GM12878 (cell line): ENCODE measurements around the gene LYSMD2.

Experiments
- CHD2 ChIP-seq: IDR thresholded peaks from 2 replicates; pipeline ENCODE4 v1.6.1; 2011; ENCODE audit warnings: low read depth, low read length, improper control_type of control experiment, borderline replicate concordance
- CREB1 ChIP-seq: IDR thresholded peaks from 2 replicates; pipeline ENCODE4 v1.6.1; 2012; ENCODE audit warnings: low read depth, mild to moderate bottlenecking, inconsistent platforms
- CTCF ChIP-seq, 3 experiments: IDR thresholded peaks in 2 of 3; conservative IDR thresholded peaks in 1 of 3; 2 replicates each; pipeline ENCODE4 v1.5.1; 2011; ENCODE audit warnings: low read depth in 3 of 3, low read length in 3 of 3, mild to moderate bottlenecking in 3 of 3, control low read depth in 2 of 3, moderate library complexity in 2 of 3, inconsistent platforms in 1 of 3, mixed read lengths in 1 of 3; ENCODE audit not compliant: control insufficient read depth in 2 of 3, insufficient read depth in 1 of 3; ENCODE audit errors: extremely low read depth in 1 of 3
- EZH2 ChIP-seq: IDR thresholded peaks from 2 replicates; pipeline ENCODE4 v1.6.1; 2012; ENCODE audit warnings: low read depth, mild to moderate bottlenecking, control low read depth, inconsistent platforms, low read length, borderline replicate concordance; ENCODE audit not compliant: control insufficient read depth
- FOS ChIP-seq: IDR thresholded peaks from 3 replicates; pipeline ENCODE4 v1.6.1; 2011; ENCODE audit warnings: borderline replicate concordance; ENCODE audit not compliant: insufficient read length; ENCODE audit errors: extremely low read depth
- MYC ChIP-seq: IDR thresholded peaks from 2 replicates; pipeline ENCODE4 v1.6.1; 2011; ENCODE audit warnings: mild to moderate bottlenecking, low read length, moderate library complexity, inconsistent platforms; ENCODE audit not compliant: insufficient read depth, insufficient replicate concordance, insufficient read length, severe bottlenecking
- NFYB ChIP-seq: IDR thresholded peaks from 2 replicates; pipeline ENCODE4 v1.6.1; 2011; ENCODE audit warnings: low read depth, mild to moderate bottlenecking, low read length, improper control_type of control experiment, moderate library complexity; ENCODE audit not compliant: insufficient read depth
- POLR2AphosphoS2 ChIP-seq: IDR thresholded peaks from 2 replicates; pipeline ENCODE4 v1.6.1; 2011; ENCODE audit warnings: low read depth, mild to moderate bottlenecking, low read length, improper control_type of control experiment, moderate library complexity

GRCh38 chr15:51697163-51697562 is 40.3 kb downstream of the LYSMD2 start:
- TF ChIP-seq CTCF (IDR thresholded peaks at IDR 0.05 in 2 of 3, conservative IDR thresholded peaks at IDR 0.05 in 1 of 3; ENCODE audit: control insufficient read depth in 2 of 3, extremely low read depth in 1 of 3, insufficient read depth in 1 of 3, low read depth in 3 of 3, low read length in 3 of 3) (no peak), CREB1 (no peak), CHD2 (no peak), POLR2AphosphoS2 (no peak), EZH2 (no peak), MYC (no peak), NFYB (no peak), FOS (no peak)
